ENCODE results near the gene ADGRD1.

DNA sequence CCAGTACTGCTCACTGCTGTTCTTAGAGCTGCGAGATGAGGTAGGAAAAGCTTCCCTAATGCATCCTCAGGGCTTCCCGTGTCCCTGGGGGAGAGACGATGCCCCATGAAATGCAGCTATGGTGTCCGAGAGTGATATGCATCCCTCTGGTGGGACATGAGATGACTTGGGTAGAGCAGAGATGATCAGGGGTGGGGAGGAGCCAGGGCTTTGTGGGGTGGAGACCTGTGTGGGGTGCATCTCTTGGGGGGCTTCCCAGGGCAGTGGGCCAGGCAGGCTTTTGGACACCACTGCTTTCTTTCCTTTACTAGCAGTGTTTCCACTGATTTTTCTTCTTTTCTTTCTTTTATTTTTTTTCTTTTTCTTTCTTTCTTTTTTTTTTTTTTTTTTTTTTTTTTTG lies 147.3 kb downstream of the ADGRD1 start:
- TF ChIP-seq, protein P1, sequence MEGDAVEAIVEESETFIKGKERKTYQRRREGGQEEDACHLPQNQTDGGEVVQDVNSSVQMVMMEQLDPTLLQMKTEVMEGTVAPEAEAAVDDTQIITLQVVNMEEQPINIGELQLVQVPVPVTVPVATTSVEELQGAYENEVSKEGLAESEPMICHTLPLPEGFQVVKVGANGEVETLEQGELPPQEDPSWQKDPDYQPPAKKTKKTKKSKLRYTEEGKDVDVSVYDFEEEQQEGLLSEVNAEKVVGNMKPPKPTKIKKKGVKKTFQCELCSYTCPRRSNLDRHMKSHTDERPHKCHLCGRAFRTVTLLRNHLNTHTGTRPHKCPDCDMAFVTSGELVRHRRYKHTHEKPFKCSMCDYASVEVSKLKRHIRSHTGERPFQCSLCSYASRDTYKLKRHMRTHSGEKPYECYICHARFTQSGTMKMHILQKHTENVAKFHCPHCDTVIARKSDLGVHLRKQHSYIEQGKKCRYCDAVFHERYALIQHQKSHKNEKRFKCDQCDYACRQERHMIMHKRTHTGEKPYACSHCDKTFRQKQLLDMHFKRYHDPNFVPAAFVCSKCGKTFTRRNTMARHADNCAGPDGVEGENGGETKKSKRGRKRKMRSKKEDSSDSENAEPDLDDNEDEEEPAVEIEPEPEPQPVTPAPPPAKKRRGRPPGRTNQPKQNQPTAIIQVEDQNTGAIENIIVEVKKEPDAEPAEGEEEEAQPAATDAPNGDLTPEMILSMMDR (IDR thresholded peaks at IDR 0.05; ENCODE audit: low read length): no peak
- no peak for TF ChIP-seq EZH2 (IDR thresholded peaks at IDR 0.05; ENCODE audit: borderline replicate concordance, low read length)

Data from OCI-LY1 (cell line).